ENCODE results near the gene ZNF302.

DNA sequence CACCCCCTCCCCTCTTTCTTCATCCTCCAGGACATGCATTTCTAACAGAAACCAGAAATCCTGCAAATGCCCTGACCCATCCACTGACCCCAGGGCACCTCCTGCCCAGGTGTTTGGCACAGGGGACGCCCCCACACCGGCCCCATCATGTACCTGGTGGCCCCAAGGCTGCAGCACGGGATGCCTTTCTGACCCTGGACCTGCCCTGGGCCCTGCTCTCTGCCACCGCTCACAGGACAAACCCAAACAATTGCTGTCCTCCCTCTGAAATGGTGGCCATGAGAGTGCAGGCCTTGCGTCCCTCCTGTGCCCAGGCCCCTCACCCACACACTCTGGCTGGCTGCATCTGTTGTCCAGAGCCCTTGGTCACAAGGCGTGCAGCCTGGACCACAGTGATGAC lies 12.6 kb upstream of the ZNF302 start:
- TF ChIP-seq, protein P1, sequence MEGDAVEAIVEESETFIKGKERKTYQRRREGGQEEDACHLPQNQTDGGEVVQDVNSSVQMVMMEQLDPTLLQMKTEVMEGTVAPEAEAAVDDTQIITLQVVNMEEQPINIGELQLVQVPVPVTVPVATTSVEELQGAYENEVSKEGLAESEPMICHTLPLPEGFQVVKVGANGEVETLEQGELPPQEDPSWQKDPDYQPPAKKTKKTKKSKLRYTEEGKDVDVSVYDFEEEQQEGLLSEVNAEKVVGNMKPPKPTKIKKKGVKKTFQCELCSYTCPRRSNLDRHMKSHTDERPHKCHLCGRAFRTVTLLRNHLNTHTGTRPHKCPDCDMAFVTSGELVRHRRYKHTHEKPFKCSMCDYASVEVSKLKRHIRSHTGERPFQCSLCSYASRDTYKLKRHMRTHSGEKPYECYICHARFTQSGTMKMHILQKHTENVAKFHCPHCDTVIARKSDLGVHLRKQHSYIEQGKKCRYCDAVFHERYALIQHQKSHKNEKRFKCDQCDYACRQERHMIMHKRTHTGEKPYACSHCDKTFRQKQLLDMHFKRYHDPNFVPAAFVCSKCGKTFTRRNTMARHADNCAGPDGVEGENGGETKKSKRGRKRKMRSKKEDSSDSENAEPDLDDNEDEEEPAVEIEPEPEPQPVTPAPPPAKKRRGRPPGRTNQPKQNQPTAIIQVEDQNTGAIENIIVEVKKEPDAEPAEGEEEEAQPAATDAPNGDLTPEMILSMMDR (IDR thresholded peaks at IDR 0.05), result no peak
- no peak for TF ChIP-seq POLR2AphosphoS5 (IDR thresholded peaks at IDR 0.05)

Measured in esophagus muscularis mucosa (tissue), 3 donors.